Prostate gland (tissue), 2 donors: ENCODE measurements around the gene ADCYAP1R1. TPM values are rescaled to one million over a fixed set of nuclear protein-coding genes. Genes with fewer than 3 reads are reported as not detected.

Experiments
- DNase-seq: peaks from one replicate; pipeline ENCODE4 v3.0.0-alpha.2; 2019; ENCODE audit warnings: low spot score
- H3K27ac ChIP-seq, 2 donors: fragments of 200-600 bp; sonication (generic); 2 replicates each; pipeline ENCODE4 v1.5.1; 2017 to 2019
- H3K27me3 ChIP-seq: fragments of 200-600 bp; sonication (generic); replicated peaks from 2 replicates; pipeline ENCODE4 v1.5.1; 2019; ENCODE audit not compliant: insufficient read depth
- H3K36me3 ChIP-seq, 2 donors: fragments of 200-600 bp; sonication (generic); 1 replicate in 1 of 2; 2 replicates in 1 of 2; pipeline versions ENCODE4 v1.5.1 to v1.8.1; 2017 to 2019
- H3K4me1 ChIP-seq: fragments of 200-600 bp; sonication (generic); replicated peaks from 2 replicates; pipeline ENCODE4 v1.5.1; 2019
- H3K4me3 ChIP-seq, 2 donors: fragments of 200-600 bp; sonication (generic); 2 replicates each; pipeline ENCODE4 v1.5.1; 2017 to 2019
- H3K9me3 ChIP-seq: fragments of 200-600 bp; sonication (generic); 2 replicates; pipeline ENCODE4 v1.5.1; 2017
- POLR2A ChIP-seq: fragments of 450-650 bp; IDR thresholded peaks from one replicate; pipeline ENCODE4 v1.6.1; 2016; ENCODE audit warnings: antibody characterized with exemption, mild to moderate bottlenecking
- POLR2AphosphoS5 ChIP-seq: sonication (generic); formaldehyde crosslinking; IDR thresholded peaks from one replicate; pipeline ENCODE4 v1.6.1; 2017; ENCODE audit warnings: antibody characterized with exemption
- WGBS: methylation state at CpG from one replicate; pipeline ENCODE4 v1.1.5; 2018; 5-methylcytosine and 5-hydroxymethylcytosine counted together
- intact Hi-C: fragments of 100-400 bp; cut with DNase I; formaldehyde crosslinking; loops from one replicate; pipeline ENCODE4 v1.14.2; 2022
- total RNA-seq, 2 donors: library from RNA; depleted of rRNA; stranded (reverse); fragments of >200 nt; gene quantifications; one replicate each; pipeline ENCODE4 v1.1.0, GENCODE V29; 2016
- TF ChIP-seq, protein P1 (sequence below), 4 experiments: fragments of 200-600 bp in 2 of 4; fragments of 450-650 bp in 2 of 4; sonication (generic) in 2 of 4; IDR thresholded peaks; 1 replicate in 3 of 4; 2 replicates in 1 of 4; pipeline ENCODE4 v1.5.1; 2016 to 2019; ENCODE audit warnings: antibody characterized with exemption in 4 of 4, mild to moderate bottlenecking in 2 of 4, moderate library complexity in 2 of 4

Gene ADCYAP1R1
- total RNA-seq, 2 donors from 2014 or later = 0.14 to 6.0 TPM

DNA sequence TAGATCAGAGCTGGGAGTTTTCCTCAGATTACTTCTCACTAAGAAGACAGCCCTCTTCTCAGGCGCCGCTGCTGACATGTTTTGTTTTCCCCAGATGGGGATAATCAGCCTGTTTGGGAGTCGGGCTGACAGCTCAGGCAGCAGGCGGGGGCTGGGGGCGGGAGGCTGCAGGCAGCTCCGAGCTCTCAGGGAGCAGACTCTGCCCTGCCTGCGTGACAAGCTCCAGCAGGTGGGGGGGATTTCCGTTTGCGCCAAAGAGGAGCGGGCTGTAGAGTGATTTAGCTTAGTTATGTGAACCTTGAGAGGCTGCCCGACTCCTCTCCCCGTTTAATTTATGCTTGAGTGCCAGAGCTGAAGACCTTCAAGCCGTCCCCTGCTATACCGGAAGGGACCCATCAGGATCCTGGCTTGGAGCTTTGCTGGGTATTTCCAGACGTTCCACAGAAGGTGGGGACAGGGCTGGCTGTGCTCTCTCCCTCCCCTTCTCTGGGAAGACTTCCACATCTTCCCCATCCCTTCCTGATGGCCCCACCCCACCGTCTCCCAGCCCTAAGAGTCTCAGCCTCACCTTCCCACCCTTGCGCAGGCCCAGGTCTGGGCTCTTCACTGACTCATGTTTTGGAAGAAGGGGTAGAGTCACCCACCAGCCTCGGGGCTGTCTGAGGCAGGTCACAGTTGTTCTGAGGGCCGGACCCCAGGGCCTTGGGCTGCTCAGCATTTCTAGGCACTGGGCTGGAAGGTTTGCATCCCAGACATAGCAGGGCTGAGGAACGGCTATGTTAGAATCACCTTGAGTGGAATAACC lies 24.7 kb upstream of the ADCYAP1R1 start:
- H3K4me1 ChIP-seq = no peaks in the 10 kb centered on the region
- intact Hi-C loops = no loop called here
- H3K36me3 ChIP-seq = no peaks in the 10 kb centered on the region
- 26% methylated on average over 20 of the region's 20 CpGs for WGBS
- no peak for DNase-seq
- no peak overlapping the region for H3K4me3 ChIP-seq
- no peaks in the 10 kb centered on the region for H3K27me3 ChIP-seq
- H3K9me3 ChIP-seq = no peaks in the 10 kb centered on the region
- TF ChIP-seq POLR2AphosphoS5 = no peak
- no peak for TF ChIP-seq POLR2A
- TF ChIP-seq, protein P1, sequence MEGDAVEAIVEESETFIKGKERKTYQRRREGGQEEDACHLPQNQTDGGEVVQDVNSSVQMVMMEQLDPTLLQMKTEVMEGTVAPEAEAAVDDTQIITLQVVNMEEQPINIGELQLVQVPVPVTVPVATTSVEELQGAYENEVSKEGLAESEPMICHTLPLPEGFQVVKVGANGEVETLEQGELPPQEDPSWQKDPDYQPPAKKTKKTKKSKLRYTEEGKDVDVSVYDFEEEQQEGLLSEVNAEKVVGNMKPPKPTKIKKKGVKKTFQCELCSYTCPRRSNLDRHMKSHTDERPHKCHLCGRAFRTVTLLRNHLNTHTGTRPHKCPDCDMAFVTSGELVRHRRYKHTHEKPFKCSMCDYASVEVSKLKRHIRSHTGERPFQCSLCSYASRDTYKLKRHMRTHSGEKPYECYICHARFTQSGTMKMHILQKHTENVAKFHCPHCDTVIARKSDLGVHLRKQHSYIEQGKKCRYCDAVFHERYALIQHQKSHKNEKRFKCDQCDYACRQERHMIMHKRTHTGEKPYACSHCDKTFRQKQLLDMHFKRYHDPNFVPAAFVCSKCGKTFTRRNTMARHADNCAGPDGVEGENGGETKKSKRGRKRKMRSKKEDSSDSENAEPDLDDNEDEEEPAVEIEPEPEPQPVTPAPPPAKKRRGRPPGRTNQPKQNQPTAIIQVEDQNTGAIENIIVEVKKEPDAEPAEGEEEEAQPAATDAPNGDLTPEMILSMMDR (IDR thresholded peaks at IDR 0.05) = no peak
- no peak overlapping the region for H3K27ac ChIP-seq

DNA sequence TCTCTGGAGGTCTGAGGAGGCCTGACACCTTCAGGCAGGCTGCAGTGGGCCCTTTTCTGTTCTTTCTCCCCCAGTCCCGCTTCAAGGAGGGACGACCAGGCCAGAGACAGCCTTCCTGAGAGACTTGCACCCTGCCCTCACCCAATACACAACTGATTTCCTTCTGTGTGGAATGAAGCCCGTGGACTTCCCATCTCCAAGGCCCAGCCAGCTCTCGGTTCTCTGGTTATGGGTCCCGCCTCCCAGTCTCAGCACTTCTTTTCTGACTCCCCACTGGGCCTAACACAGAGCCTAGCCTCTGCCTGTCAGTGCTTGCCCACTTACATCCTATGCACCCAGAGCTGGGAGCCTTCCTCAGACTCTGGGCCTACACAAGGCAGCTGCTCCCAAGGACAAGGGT lies 24.1 kb upstream of the ADCYAP1R1 start:
- H3K27me3 ChIP-seq = no peaks in the 10 kb centered on the region
- no peak overlapping the region for H3K27ac ChIP-seq
- 97% methylated on average over 5 of the region's 5 CpGs for WGBS
- no peak for TF ChIP-seq POLR2A
- TF ChIP-seq, protein P1 (IDR thresholded peaks at IDR 0.05) = no peak
- TF ChIP-seq POLR2AphosphoS5 = no peak
- DNase-seq = no peak
- H3K4me3 ChIP-seq = no peak overlapping the region
- intact Hi-C loops = no loop called here
- H3K4me1 ChIP-seq = no peaks in the 10 kb centered on the region
- H3K36me3 ChIP-seq = no peaks in the 10 kb centered on the region
- no peaks in the 10 kb centered on the region for H3K9me3 ChIP-seq

DNA sequence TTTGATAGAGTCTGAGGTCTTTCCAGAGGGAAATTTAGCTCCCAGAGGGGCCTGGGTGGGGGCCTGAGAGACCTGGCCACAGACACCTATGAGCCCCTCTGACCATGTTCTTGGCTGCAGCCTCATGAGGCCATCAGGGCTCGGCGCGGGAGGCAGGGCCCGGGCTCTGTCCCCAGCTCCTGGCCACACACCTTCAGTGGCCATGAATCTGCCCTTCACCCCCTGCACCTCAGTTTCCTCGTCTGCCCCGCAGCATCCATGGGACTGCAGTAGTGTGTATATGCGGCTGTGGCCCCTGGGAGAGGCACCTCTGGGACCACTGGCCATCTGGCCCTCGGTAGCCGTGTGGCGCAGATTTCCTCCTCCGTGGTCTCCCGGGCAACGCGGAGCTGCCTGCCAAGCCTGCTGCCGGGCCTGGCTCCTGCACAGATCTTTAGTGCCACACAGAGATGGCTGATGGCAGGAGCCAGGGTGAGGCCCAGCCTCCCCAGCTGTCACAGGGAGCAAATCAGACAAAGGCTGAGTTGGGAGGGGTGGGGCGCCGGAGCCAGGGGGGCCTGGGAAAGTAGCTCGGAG lies 23.6 kb upstream of the ADCYAP1R1 start:
- TF ChIP-seq POLR2A (no peak), POLR2AphosphoS5 (no peak)
- TF ChIP-seq, protein P1 (IDR thresholded peaks at IDR 0.05) = no peak
- Histone ChIP-seq H3K4me3 (no peak overlapping the region), H3K4me1 (no peaks in the 10 kb centered on the region), H3K27me3 (no peaks in the 10 kb centered on the region), H3K9me3 (no peaks in the 10 kb centered on the region), H3K27ac (no peak overlapping the region), H3K36me3 (no peaks in the 10 kb centered on the region)
- intact Hi-C loops = no loop called here
- no peak for DNase-seq
- WGBS = 92% methylated on average over 18 of the region's 18 CpGs

DNA sequence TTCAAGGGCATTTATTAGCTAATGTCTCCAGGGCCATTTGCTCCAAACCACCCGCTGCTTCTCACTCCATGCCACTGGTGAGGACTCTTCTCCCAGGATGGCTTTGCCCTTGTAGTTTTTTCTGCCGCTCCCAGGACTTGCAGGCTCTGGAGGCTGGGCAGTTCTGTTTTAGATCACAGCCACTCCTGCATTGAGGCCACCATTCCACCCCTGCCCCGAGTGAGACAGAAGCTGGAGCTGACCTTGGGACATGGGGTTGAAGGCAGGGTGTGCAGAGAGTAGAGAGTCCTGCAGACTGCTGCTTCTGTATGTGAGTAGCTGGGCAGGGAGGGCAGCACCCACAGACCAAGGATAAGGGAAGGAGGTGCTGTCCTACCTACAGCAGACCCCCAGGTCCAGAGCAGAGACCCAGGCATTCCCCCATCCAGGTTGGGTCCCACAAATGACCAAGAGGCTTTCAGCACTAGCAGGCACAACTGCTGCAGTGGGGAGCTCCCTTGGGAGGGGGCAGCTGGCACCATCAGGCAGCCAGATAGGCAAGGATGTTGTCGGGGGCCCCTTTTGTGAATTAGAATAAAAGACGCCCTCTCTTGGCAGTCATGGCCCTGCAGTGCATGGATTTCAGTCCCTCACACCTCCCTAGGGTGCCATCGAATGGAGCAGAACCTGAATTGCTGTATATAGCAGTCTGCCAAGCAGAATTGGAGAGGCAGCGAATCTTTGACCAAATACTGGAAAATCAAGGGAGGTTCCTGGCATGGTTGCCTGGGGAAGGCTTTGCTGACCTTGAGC lies 22.7 kb upstream of the ADCYAP1R1 start:
- no peaks in the 10 kb centered on the region for H3K4me1 ChIP-seq
- no peak overlapping the region for H3K4me3 ChIP-seq
- H3K9me3 ChIP-seq = no peaks in the 10 kb centered on the region
- intact Hi-C loops = no loop called here
- H3K36me3 ChIP-seq = no peaks in the 10 kb centered on the region
- no peak for DNase-seq
- H3K27me3 ChIP-seq = no peaks in the 10 kb centered on the region
- WGBS = 78% methylated on average over 7 of the region's 7 CpGs
- TF ChIP-seq, protein P1 (IDR thresholded peaks at IDR 0.05) = no peak
- TF ChIP-seq POLR2A = no peak
- no peak for TF ChIP-seq POLR2AphosphoS5
- no peak overlapping the region for H3K27ac ChIP-seq
